NCI-H1694 treated with DMSO at 0.1 percent for 48 hours (cell line): ENCODE data around the gene SRSF3.
A peak's percentile ranks its signal among the peaks of the same experiment; 100 is the strongest.
"Not testable (repeated sequence)": the region's sequence is repeated elsewhere in the genome, so short reads cannot be mapped to it uniquely, and the experiment has no call there.

ENCODE experiments used
- DNase-seq: peaks from one replicate; lab custom pipeline; 2025; lab: John Stamatoyannopoulos, UW

The SRSF3 gene

GRCh38 chr6:36605143-36605542 is 11.0 kb downstream of the SRSF3 start:
- DNase-seq: no peak

GRCh38 chr6:36605560-36606391 is 11.6 kb downstream of the SRSF3 start:
- no peak for DNase-seq

- DNase-seq: not testable (repeated sequence)
Measured at GRCh38 chr6:36607305-36607682, 13.1 kb downstream of the SRSF3 start.

- DNase-seq: no peak
Measured at GRCh38 chr6:36607683-36608386, 13.7 kb downstream of the SRSF3 start.

- DNase-seq: no peak
Measured at GRCh38 chr6:36608788-36609563, 14.8 kb downstream of the SRSF3 start.

GRCh38 chr6:36609582-36609981 is 15.4 kb downstream of the SRSF3 start:
- DNase-seq: no peak

- no peak for DNase-seq
Measured at GRCh38 chr6:36610041-36610955, 16.1 kb downstream of the SRSF3 start.

GRCh38 chr6:36610956-36611336 is 16.8 kb downstream of the SRSF3 start:
- DNase-seq: no peak

GRCh38 chr6:36611679-36612078 is 17.5 kb downstream of the SRSF3 start:
- not testable (repeated sequence) for DNase-seq

- no peak for DNase-seq
Measured at GRCh38 chr6:36612101-36612625, 18.0 kb downstream of the SRSF3 start.

- no peak for DNase-seq
Measured at GRCh38 chr6:36613200-36613995, 19.2 kb downstream of the SRSF3 start.

- peak; percentile 59 for DNase-seq
Measured at GRCh38 chr6:36615018-36615761, 21.0 kb downstream of the SRSF3 start.

- DNase-seq: peak; percentile 88
Measured at GRCh38 chr6:36616893-36617521, 22.8 kb downstream of the SRSF3 start.

GRCh38 chr6:36618366-36619355 is 24.5 kb downstream of the SRSF3 start:
- DNase-seq: no peak

GRCh38 chr6:36621371-36621855 is 27.3 kb downstream of the SRSF3 start:
- no peak for DNase-seq

- DNase-seq: no peak
Measured at GRCh38 chr6:36622901-36623546, 28.9 kb downstream of the SRSF3 start.
